GM19025 (cell line): ENCODE measurements around the gene MAOB.

Experiments used
- ATAC-seq: cut with Tn5 transposase; IDR thresholded peaks from one replicate; pipeline ENCODE4 v1.9.1; 2021; ENCODE audit warnings: mild to moderate bottlenecking, low read depth, moderate library complexity; ENCODE audit not compliant: unreplicated experiment

MAOB gene

DNA sequence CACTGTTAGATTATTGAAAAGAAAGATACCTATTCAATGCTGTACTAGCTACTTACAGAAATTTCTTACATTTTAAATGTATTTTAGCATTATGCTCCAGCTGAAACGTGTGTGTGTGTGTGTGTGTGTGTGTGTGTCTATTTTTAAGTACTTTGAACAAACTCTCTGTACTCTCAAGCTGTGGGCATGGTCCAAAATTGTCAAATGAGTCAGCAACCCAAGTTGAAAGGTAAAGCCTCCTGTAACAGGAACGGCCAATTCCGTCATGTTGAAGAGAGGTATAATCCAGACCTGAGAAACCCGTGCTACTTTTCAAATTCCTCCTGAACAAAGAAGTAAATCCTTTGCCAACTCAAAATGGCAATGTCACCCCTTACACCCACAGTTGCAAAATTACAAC, 20.5 kb downstream of the MAOB start:
- no peak for ATAC-seq

GRCh38 chrX:43860646-43861370, 21.4 kb downstream of the MAOB start:
- no peak for ATAC-seq

GRCh38 chrX:43853225-43853828, 28.9 kb downstream of the MAOB start:
- ATAC-seq: no peak

DNA sequence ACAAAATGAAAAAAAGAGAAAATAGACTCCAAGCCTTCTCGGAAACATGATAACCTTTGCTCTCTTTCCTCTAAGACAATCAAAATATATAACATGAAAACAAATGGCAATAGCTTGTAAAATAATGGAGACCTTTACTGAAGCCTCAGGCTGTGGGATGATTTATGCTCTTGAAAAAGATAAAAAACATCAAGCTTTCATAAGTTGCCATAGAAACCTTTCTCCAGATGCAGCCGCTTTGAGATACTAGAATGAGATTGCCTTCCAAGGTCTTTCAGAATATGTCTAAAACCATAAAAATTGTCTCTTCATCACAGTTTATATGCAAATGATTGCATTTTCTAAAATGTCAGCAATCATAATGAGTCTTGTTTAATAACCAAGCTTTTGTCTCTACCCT, 31.6 kb downstream of the MAOB start:
- no peak for ATAC-seq

GRCh38 chrX:43849173-43849572, 33.1 kb downstream of the MAOB start:
- no peak for ATAC-seq

DNA sequence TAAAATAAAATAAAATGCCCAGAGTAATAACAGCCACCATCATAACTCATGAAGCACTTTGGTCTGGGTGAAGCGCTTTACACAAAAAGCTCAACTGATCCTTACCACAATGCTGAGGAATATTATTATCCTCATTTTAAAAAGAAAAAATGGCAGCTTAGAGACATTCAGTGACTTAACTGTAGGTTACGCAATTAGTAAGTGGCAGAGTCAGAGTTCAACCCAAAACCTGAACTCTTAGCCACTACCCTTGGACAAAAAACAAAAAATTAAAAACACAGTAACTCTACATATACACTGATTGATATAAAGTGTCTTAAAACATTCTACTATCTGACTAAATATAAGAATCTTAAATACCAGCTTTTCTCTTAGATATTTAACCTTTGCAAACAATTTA, 34.9 kb downstream of the MAOB start:
- no peak for ATAC-seq

DNA sequence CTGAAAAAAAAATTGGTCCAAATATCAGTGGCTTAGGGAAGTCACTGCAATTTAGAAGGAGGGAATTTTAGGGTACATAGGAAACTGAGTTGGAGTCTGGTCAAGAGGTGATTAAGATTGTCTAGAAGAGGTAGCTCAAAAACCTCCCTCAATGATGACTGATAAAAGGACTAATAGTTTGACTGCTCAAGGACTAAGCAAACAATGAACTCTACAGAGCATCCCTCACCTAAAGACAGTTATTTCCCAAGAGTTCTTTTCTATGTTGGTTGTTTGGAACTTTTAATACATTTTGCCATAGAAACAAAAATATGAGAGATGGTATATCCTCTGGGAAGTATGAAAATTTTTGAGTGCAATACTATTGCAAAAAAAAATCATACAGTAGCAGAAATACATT, 35.7 kb downstream of the MAOB start:
- no peak for ATAC-seq

GRCh38 chrX:43845776-43846175, 36.5 kb downstream of the MAOB start:
- no peak for ATAC-seq

DNA sequence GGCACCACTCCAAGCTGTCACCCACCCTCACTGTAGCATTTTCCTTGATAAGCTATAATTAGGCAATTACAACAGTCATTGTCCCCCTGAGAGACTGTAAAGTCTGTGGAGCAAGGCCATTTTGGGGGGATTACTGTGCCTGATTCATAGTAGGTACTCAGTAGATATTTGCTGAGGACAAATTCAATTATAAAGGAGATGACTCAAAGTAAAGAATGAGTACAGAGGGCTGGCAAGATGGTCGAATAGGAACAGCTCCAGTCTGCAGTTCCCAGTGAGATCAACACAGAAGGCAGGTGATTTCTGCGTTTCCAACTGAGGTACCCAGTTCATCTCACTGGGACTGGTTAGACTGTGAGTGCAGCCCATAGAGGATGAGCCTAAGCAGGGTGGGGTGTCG, 42.0 kb downstream of the MAOB start:
- no peak for ATAC-seq

GRCh38 chrX:43836435-43837184, 45.6 kb downstream of the MAOB start:
- no peak for ATAC-seq

DNA sequence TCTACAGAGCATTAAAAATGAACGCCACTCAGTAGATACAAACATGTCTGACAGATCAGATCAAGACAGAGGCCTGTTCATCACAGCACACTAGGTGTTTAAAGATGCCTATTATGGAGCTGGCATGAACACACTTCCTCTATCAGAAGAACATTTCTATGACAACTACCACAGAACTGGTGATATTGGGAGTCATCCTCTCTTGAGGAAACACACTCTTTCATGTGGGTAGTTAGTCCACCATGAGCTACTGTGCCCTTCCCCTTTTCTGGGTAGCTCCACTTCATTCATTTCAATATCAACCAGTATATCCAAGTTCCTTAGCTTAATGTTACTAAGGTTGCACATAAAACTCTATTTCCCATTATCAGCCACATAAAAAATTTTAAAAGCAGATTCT, 46.7 kb downstream of the MAOB start:
- no peak for ATAC-seq

- ATAC-seq: no peak
Measured at GRCh38 chrX:43827791-43828190, 54.5 kb downstream of the MAOB start.

DNA sequence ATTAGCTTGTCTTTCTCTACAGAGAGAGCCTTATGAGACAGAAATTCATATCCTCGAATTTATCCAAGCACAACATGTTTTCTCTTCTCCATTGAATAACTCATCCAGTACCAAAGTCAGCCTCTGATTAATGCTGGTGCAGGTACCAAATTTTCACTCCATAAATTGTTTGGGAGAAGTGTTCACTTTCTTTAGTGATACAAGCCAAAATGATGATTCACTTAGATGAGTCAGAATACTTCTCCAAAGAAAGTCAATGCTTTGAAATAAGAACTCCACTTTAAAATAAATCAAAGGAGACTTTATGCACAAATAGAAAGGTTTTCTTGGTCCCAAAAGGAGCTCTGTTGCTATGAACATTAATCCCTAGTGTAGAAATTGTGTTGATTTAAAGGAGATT, 60.2 kb downstream of the MAOB start:
- no peak for ATAC-seq

- ATAC-seq: no peak
Measured at GRCh38 chrX:43817444-43817843, 64.8 kb downstream of the MAOB start.

GRCh38 chrX:43815209-43815608, 67.0 kb downstream of the MAOB start:
- ATAC-seq: no peak

- no peak for ATAC-seq
Measured at GRCh38 chrX:43813898-43814297, 68.4 kb downstream of the MAOB start.

DNA sequence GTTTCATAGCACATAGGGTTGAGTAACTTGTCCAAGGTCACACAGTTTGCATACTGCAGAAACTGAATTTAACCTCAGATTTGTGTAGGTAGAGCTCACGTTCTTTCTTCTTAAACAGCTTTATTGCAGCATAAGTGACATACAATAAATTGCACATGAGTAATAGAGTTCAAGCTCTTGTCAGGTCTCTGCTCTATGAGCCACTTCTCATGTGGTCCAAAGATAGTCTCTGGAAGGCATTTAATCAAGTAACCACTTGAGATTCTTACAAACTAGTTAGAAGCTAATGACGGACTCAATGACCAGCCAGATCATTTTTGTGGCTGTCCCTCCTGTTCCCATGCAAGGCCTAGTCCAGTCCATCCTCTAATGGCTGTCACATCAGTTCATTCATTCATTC, 68.9 kb downstream of the MAOB start:
- no peak for ATAC-seq

DNA sequence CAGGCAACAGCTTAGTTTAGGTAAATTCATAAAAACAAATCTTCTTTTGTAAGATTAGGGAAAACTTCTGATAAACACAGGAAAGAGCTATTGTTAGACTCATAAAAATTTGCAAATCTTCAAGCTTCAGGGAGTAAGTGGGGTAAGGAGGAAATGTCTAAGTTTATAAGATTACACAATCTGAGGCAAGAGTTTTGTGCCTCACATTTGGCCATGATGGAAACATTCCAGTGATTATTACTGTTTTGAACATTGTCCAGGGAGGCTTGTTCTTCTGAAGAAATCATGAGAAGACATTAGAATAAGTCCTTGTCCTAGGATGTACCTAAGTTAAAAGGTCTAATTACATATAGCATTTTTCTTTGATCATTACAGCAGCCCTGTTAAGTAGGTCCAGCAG, 72.8 kb downstream of the MAOB start:
- no peak for ATAC-seq

GRCh38 chrX:43808231-43808630, 74.0 kb downstream of the MAOB start:
- ATAC-seq: no peak

DNA sequence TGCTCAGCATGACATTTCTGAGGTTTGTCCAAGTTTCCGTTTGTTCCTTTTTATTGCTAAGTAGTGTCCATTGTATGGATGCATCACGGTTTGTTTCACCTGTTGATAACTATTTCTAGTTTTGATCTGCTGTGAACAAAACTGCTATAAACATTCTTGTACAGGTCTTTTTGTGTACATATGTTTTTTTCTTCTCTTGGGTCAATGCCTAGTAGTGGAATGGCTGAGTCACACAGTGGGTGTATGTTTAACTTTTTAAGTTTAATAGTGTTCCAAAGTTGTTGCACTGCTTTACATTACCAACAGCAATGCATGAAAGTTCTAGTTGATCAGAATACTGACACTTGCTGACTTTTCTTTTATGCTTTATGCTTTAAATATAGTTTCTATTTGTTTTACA, 76.7 kb downstream of the MAOB start:
- ATAC-seq: no peak

- no peak for ATAC-seq
Measured at GRCh38 chrX:43804021-43804420, 78.2 kb downstream of the MAOB start.
